ENCODE results near the gene MRE11.
"Not testable (repeated sequence)": the region's sequence is repeated elsewhere in the genome, so short reads cannot be mapped to it uniquely, and the experiment has no call there.

The MRE11 gene

GRCh38 chr11:94521684-94522083 lies 28.0 kb upstream of the MRE11 start:
- TF ChIP-seq JUND (IDR thresholded peaks at IDR 0.05; ENCODE audit: low read depth), result no peak
- in situ Hi-C loops (cut with HindIII; ENCODE audit: low pct_unique_long_range_greater_than_20kb, low sequenced_read_pairs), result no loop called here
- peak in 1 of 2 experiments; percentile 69 for DNase-seq (ENCODE audit: low read depth in 1 of 2, low spot score in 1 of 2)

GRCh38 chr11:94519478-94520084 lies 25.9 kb upstream of the MRE11 start:
- no peak for TF ChIP-seq JUND (IDR thresholded peaks at IDR 0.05; ENCODE audit: low read depth)
- in situ Hi-C loops (cut with HindIII; ENCODE audit: low pct_unique_long_range_greater_than_20kb, low sequenced_read_pairs), result no loop called here
- peak in 1 of 2 experiments; percentile 54 for DNase-seq (ENCODE audit: low read depth in 1 of 2, low spot score in 1 of 2)

GRCh38 chr11:94518300-94518699 lies 24.7 kb upstream of the MRE11 start:
- in situ Hi-C loops (cut with HindIII; ENCODE audit: low pct_unique_long_range_greater_than_20kb, low sequenced_read_pairs), result no loop called here
- DNase-seq (ENCODE audit: low read depth in 1 of 2, low spot score in 1 of 2), result no peak
- no peak for TF ChIP-seq JUND (IDR thresholded peaks at IDR 0.05; ENCODE audit: low read depth)

GRCh38 chr11:94516725-94517124 lies 23.1 kb upstream of the MRE11 start:
- no peak for TF ChIP-seq JUND (IDR thresholded peaks at IDR 0.05; ENCODE audit: low read depth)
- DNase-seq (ENCODE audit: low read depth in 1 of 2, low spot score in 1 of 2), result no peak
- in situ Hi-C loops (cut with HindIII; ENCODE audit: low pct_unique_long_range_greater_than_20kb, low sequenced_read_pairs), result no loop called here

GRCh38 chr11:94515398-94515797 lies 21.8 kb upstream of the MRE11 start:
- TF ChIP-seq JUND (IDR thresholded peaks at IDR 0.05; ENCODE audit: low read depth), result no peak
- in situ Hi-C loops (cut with HindIII; ENCODE audit: low pct_unique_long_range_greater_than_20kb, low sequenced_read_pairs), result no loop called here

GRCh38 chr11:94513091-94513490 lies 19.4 kb upstream of the MRE11 start:
- DNase-seq (ENCODE audit: low read depth in 1 of 2, low spot score in 1 of 2), result no peak
- in situ Hi-C loops (cut with HindIII; ENCODE audit: low pct_unique_long_range_greater_than_20kb, low sequenced_read_pairs), result no loop called here
- TF ChIP-seq JUND (IDR thresholded peaks at IDR 0.05; ENCODE audit: low read depth), result no peak

More at GRCh38 chr11:94515398-94515797, 21.8 kb upstream of the MRE11 start:
- DNase-seq (ENCODE audit: low read depth in 1 of 2, low spot score in 1 of 2), result no peak

- peak; percentile 51 to 63 for DNase-seq (ENCODE audit: low read depth in 1 of 2, low spot score in 1 of 2)
- TF ChIP-seq JUND (IDR thresholded peaks at IDR 0.05; ENCODE audit: low read depth), result no peak
- in situ Hi-C loops (cut with HindIII; ENCODE audit: low pct_unique_long_range_greater_than_20kb, low sequenced_read_pairs), result no loop called here
Observed at GRCh38 chr11:94511932-94512781, 18.5 kb upstream of the MRE11 start, which contains the start of gene C11orf97. TSS of gene C11orf97 (plus strand) at chr11:94512461. CDS start at chr11:94512529, 68 bp downstream.

GRCh38 chr11:94507485-94507884 lies 13.8 kb upstream of the MRE11 start:
- in situ Hi-C loops (cut with HindIII; ENCODE audit: low pct_unique_long_range_greater_than_20kb, low sequenced_read_pairs), result no loop called here
- no peak for DNase-seq (ENCODE audit: low read depth in 1 of 2, low spot score in 1 of 2)
- no peak for TF ChIP-seq JUND (IDR thresholded peaks at IDR 0.05; ENCODE audit: low read depth)

GRCh38 chr11:94506513-94506912 lies 12.9 kb upstream of the MRE11 start:
- DNase-seq (ENCODE audit: low read depth in 1 of 2, low spot score in 1 of 2); in situ Hi-C loops (cut with HindIII; ENCODE audit: low pct_unique_long_range_greater_than_20kb, low sequenced_read_pairs): not testable (repeated sequence)

- in situ Hi-C loops (cut with HindIII; ENCODE audit: low pct_unique_long_range_greater_than_20kb, low sequenced_read_pairs), result no loop called here
- peak; percentile 33 to 69 for DNase-seq (ENCODE audit: low read depth in 1 of 2, low spot score in 1 of 2)
- TF ChIP-seq JUND (IDR thresholded peaks at IDR 0.05; ENCODE audit: low read depth), result no peak
Observed at GRCh38 chr11:94504689-94505293, 11.1 kb upstream of the MRE11 start.

GRCh38 chr11:94501522-94501921 lies 7.9 kb upstream of the MRE11 start:
- no peak for TF ChIP-seq JUND (IDR thresholded peaks at IDR 0.05; ENCODE audit: low read depth)
- in situ Hi-C loops (cut with HindIII; ENCODE audit: low pct_unique_long_range_greater_than_20kb, low sequenced_read_pairs), result no loop called here
- DNase-seq (ENCODE audit: low read depth in 1 of 2, low spot score in 1 of 2), result peak in 1 of 2 experiments; percentile 26

- no peak for TF ChIP-seq JUND (IDR thresholded peaks at IDR 0.05; ENCODE audit: low read depth)
Observed at GRCh38 chr11:94500181-94500580, 6.5 kb upstream of the MRE11 start.

GRCh38 chr11:94494126-94494680 lies 559 bp upstream of the MRE11 start:
- in situ Hi-C loops (cut with HindIII; ENCODE audit: low pct_unique_long_range_greater_than_20kb, low sequenced_read_pairs), result no loop called here
- no peak for TF ChIP-seq JUND (IDR thresholded peaks at IDR 0.05; ENCODE audit: low read depth)
- DNase-seq (ENCODE audit: low read depth in 1 of 2, low spot score in 1 of 2), result no peak

More at GRCh38 chr11:94500181-94500580, 6.5 kb upstream of the MRE11 start:
- no peak for DNase-seq (ENCODE audit: low read depth in 1 of 2, low spot score in 1 of 2)
- in situ Hi-C loops (cut with HindIII; ENCODE audit: low pct_unique_long_range_greater_than_20kb, low sequenced_read_pairs), result no loop called here

Measured in T47D (cell line).